Ectodermal cell (in vitro differentiated cells): ENCODE measurements around the gene SLC12A8.

Experiments
- H3K27ac ChIP-seq: 2 replicates; pipeline ENCODE4 v1.7.0; 2013; ENCODE audit warnings: mild to moderate bottlenecking, low read depth, low read length; ENCODE audit not compliant: insufficient read depth, poor library complexity, severe bottlenecking
- H3K27me3 ChIP-seq: 2 replicates; pipeline ENCODE4 v1.7.0; 2013; ENCODE audit warnings: mild to moderate bottlenecking, low read length; ENCODE audit not compliant: insufficient read depth, control insufficient read depth, poor library complexity, severe bottlenecking
- H3K36me3 ChIP-seq: one replicate; pipeline ENCODE4 v1.7.0; 2013; ENCODE audit warnings: low read length; ENCODE audit not compliant: control insufficient read depth, insufficient read depth
- H3K4me1 ChIP-seq: one replicate; pipeline ENCODE4 v1.7.0; 2013; ENCODE audit warnings: low read length; ENCODE audit not compliant: control insufficient read depth, insufficient read depth
- H3K4me3 ChIP-seq: 2 replicates; pipeline ENCODE4 v1.7.0; 2013; ENCODE audit warnings: low read depth, low read length, control low read depth; ENCODE audit not compliant: insufficient read depth
- H3K9me3 ChIP-seq: 2 replicates; pipeline ENCODE4 v1.7.0; 2013; ENCODE audit warnings: mild to moderate bottlenecking, low read length, moderate library complexity; ENCODE audit not compliant: control insufficient read depth
- WGBS, 2 experiments: methylation state at CpG; one replicate each; pipeline ENCODE4 v1.1.7; 2013; ENCODE audit warnings: missing lambda C conversion rate in 2 of 2; 5-methylcytosine and 5-hydroxymethylcytosine counted together

Gene SLC12A8

DNA sequence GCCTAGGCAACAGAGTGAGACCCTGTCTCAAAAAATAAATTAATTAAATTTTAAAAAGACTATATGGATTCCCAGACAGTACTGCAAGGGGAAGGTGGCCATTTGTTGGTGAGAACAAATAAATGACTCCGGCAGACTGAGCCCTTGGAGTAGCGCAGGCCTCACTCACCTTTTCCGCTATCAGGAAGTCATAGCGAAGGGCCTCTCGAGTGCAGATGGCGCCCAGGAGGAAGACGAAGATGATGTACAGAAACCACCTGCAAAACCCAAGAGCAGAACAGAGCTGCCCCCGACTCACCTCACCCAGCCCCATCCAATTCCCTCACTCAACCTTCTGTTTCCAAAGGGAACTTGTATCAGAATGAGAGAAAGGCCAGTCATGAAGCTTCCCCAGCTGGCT is 93.9 kb downstream of the SLC12A8 start:
- Histone ChIP-seq H3K9me3 (no peaks in the 10 kb centered on the region), H3K27me3 (peaks cover 5% of the 10 kb centered on the region), H3K36me3 (no peaks in the 10 kb centered on the region), H3K4me1 (peaks cover 52% of the 10 kb centered on the region), H3K4me3 (no peak overlapping the region), H3K27ac (no peak overlapping the region)
- WGBS, 2 experiments = 96% methylated on average over 8 of the region's 8 CpGs

DNA sequence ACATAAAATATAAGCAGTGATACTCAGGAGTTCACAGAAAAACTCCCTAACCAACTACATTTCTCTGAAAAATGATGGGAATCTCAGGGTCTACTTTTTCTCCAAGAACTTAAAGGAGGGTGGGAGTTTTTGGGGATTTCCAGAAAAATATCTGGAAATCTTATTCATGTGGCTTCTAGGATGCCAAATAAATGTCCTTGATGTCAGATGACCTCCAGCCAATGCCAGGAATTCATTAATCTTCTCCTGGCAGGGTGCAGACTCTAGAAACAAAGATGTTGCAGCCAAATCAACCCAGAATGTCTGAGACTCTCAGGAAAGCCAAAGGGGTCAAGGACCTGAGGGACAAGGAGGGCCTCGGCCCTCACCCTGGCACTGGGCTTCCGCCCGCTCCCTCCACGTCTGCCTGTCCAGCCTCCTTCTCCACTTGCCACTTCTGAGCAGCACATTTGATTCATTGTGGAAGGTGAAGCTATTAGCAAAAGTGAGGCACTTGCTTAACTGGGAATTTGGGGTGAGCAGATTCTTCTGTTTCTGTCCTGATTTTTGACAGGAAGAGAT is 94.8 kb downstream of the SLC12A8 start:
- no peaks in the 10 kb centered on the region for H3K9me3 ChIP-seq
- H3K4me3 ChIP-seq = no peak overlapping the region
- peaks cover 5% of the 10 kb centered on the region for H3K27me3 ChIP-seq
- peaks cover 52% of the 10 kb centered on the region for H3K4me1 ChIP-seq
- no peak overlapping the region for H3K27ac ChIP-seq
- H3K36me3 ChIP-seq = no peaks in the 10 kb centered on the region
- WGBS, 2 experiments = 92% methylated on average over 4 of the region's 4 CpGs

DNA sequence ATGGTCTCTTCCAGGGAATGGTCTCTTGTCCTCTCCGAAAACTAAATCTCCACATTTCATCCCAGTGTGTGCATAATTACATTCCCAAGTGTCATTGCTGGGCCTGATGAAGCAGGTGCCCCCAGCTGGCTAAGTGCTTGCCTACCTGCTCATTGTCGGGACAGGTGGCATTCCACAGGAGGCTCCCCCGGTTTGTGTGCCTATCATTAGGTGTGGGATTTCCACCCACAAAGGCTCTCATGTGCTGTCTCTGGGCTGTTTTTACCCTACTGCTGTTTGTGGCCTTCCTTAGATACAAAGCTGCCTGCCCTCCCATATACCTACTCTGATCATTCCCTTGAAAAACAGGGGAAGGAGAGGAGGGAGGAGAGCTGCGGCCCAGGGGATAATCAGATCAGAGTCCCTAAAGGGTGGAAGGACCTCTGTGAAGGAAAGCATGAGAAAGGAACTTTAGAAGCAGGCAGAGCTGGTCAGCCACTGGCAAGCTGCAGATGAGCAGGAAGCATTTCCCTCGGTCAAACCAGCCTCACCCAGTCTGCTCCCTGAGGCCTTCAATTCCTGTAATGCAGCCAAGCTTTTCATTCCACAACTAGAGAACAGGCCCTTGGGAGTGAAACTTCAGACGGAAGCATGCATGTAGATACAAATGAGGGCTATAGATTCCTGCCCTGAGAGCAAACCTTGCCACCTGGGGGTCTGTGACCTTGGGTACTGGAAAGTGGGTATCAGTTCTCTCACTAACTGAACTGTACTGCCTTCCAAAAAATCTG is 96.1 kb downstream of the SLC12A8 start:
- whole genome bisulfite sequencing, 2 experiments = 66 to 67% methylated on average over 6 of the region's 6 CpGs
- Histone ChIP-seq H3K27ac (no peak overlapping the region), H3K36me3 (no peaks in the 10 kb centered on the region), H3K4me1 (peaks cover 39% of the 10 kb centered on the region), H3K27me3 (peaks cover 5% of the 10 kb centered on the region), H3K9me3 (no peaks in the 10 kb centered on the region), H3K4me3 (no peak overlapping the region)

DNA sequence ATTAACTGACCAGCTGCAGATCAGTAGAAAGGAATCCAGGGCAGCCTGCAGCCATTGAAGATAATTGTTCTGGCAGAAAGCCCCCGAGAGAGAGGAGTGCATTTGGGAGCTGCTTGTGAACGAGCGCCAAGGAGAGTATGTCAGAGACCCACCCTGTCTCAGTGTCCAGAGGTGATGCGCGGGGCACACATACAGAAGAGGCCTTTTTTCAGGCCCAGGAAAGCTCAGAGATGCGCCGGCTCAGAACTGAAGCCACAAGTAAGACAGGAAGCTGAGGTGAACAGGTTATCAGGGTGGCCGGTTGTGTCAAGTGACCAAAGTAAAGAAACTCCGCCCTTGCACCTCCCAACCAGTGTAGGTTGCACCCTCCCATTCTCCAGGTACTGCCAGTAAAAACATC is 96.9 kb downstream of the SLC12A8 start:
- H3K27me3 ChIP-seq = peaks cover 5% of the 10 kb centered on the region
- no peaks in the 10 kb centered on the region for H3K9me3 ChIP-seq
- 80% methylated on average over 9 of the region's 9 CpGs for WGBS, 2 experiments
- no peak overlapping the region for H3K4me3 ChIP-seq
- H3K4me1 ChIP-seq = peaks cover 31% of the 10 kb centered on the region
- H3K36me3 ChIP-seq = no peaks in the 10 kb centered on the region
- no peak overlapping the region for H3K27ac ChIP-seq

DNA sequence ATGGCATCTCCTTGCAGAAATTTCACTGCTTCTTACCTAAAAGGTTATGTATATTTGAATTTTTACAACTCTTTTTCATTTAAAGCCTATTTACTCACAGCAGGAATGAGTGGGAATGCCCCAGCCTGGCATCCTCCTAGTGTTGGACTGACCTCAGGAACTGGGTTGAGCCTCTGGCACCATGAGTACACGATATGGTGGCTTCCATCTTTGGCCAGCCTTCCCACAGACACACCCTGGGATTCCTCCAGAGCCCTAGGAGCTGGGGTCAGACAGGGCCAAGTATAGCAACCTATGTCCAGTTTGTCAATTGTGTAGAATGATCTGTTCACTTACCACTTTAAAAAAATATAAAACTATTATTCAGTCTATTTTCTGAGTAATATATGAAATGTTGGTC is 99.6 kb downstream of the SLC12A8 start:
- H3K4me3 ChIP-seq = no peak overlapping the region
- no peaks in the 10 kb centered on the region for H3K27me3 ChIP-seq
- no peaks in the 10 kb centered on the region for H3K9me3 ChIP-seq
- peaks cover 15% of the 10 kb centered on the region for H3K4me1 ChIP-seq
- 84 to 89% methylated on average over 1 of the region's 1 CpG for WGBS, 2 experiments
- H3K27ac ChIP-seq = no peak overlapping the region
- no peaks in the 10 kb centered on the region for H3K36me3 ChIP-seq

DNA sequence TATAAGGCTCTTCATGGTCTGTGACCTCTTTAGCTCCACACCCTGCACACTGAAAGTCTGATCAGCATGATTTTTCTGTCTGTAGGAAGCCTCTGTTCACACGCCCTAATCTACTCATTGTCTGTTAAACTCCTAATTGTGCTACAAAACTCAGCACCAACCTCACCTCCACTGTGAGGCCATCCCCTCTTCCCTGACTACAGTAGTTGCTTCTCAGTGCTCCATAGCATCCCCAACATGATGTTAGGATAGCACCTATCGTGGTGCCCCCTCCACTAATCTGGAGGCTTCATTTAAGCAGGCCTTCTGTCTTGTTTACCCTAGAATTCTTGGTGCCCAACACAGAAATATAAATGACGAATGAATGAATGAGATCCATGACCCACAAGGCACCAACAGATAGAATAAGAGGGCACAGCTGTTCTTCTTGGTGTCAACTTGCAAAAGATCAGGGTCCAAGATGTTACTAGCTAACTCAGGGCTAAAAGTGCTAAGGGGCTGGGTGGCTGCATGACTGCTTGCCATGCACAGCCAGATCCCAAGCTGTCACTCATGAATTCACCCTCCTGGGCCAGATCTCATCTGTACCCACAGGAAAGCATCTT is 101.6 kb downstream of the SLC12A8 start:
- H3K4me3 ChIP-seq = no peak overlapping the region
- no peaks in the 10 kb centered on the region for H3K9me3 ChIP-seq
- H3K27me3 ChIP-seq = no peaks in the 10 kb centered on the region
- no peaks in the 10 kb centered on the region for H3K36me3 ChIP-seq
- no peak overlapping the region for H3K27ac ChIP-seq
- H3K4me1 ChIP-seq = peaks cover 6% of the 10 kb centered on the region
- 91% methylated on average over 3 of the region's 3 CpGs for WGBS, 2 experiments

DNA sequence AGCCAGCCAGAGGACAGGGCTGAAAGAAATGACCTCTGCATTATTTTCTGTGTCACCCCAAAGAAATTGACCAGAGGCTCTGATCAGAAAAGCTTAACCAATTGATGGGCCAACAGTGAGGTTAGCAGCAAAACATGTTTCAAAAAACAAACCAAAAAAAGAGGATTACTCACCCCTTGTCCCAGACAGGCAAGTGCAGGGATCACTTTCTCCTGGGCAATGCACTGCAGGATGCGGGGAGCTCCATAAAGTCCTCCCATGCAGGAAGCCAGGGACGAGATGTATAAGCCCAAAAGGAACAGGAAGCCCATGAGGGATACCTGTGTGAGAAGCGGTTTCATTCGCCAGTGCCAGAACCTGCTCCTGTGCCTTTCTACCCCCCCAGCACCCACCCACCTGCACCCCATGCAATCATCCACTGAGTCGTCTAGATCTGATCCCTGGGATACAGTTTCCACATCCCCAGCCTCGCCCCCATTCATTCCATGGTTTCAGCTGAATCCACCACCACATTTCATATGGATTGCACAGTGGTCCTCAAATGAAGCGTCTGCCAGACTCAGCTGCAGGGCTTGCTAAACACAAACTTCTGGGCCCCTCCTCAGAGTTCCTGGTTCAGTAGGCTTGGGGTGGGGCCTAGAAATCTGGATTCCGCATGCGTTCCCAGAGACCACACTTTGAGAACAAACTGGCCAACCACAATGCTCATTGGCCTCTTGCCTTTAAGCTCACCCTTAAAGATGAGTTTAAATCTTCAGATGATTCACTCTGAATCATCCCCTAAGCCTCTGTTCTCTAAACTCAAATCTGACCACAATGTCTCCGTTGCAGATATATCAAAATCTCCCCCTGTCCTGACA is 102.3 kb downstream of the SLC12A8 start:
- whole genome bisulfite sequencing, 2 experiments = 93 to 97% methylated on average over 10 of the region's 10 CpGs
- Histone ChIP-seq H3K4me1 (no peaks in the 10 kb centered on the region), H3K36me3 (no peaks in the 10 kb centered on the region), H3K4me3 (no peak overlapping the region), H3K27me3 (no peaks in the 10 kb centered on the region), H3K27ac (no peak overlapping the region), H3K9me3 (no peaks in the 10 kb centered on the region)

DNA sequence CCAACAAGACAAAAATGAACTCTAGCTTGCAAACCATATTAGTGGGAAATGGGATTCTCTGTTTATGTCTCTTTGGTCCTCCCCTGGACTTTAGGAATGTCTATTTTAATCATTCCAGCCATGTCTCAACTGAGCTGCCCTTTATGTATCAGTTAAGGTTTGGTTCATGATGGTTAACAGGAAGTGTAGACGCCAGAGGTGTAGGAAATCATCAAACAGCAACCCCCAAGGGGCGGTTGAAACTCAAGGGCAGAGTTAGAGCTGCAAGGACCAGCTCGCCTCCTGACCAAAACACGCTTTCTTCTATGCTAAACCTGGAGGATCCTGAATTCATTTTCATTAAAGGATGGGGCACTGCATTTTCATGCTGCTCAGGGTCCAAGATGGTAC is 103.0 kb downstream of the SLC12A8 start:
- Histone ChIP-seq H3K9me3 (no peaks in the 10 kb centered on the region), H3K27ac (no peak overlapping the region), H3K27me3 (no peaks in the 10 kb centered on the region), H3K36me3 (no peaks in the 10 kb centered on the region), H3K4me1 (no peaks in the 10 kb centered on the region), H3K4me3 (no peak overlapping the region)
- WGBS, 2 experiments = 94 to 95% methylated on average over 4 of the region's 4 CpGs

DNA sequence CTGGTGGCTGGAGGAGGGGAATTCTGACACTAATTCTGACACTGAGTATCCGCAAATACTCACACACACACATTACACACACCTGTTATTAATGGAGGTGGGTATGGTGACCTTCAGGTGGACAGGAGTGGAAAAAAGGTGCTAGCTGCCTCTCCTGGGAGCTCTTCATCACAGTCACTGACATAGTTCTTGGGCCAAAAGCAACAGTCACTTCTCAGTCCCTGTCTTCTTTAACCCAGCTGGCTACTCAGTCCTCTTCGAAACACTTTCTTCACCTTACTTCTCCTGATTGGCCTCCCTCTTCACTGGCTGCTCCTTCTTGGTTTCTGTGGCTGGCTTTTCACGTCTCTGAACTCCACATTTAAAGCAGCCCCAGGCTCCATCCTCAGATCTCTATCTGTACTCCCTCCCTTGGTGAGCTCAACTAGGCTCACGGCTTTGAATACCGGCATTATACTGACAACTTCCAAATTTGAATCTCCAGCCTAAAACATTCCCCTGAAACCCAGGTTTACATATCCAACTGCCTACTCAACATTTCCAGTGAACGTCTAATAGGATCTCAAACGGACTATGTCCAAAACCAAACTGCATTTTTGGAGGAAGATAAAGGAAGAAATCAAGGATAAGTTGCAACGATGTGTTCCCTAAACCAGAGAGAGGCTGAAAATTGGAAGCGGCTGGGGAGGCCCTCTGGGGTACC is 103.6 kb downstream of the SLC12A8 start:
- no peaks in the 10 kb centered on the region for H3K36me3 ChIP-seq
- no peak overlapping the region for H3K27ac ChIP-seq
- no peaks in the 10 kb centered on the region for H3K4me1 ChIP-seq
- no peaks in the 10 kb centered on the region for H3K9me3 ChIP-seq
- H3K27me3 ChIP-seq = no peaks in the 10 kb centered on the region
- WGBS, 2 experiments = 89 to 91% methylated on average over 8 of the region's 9 CpGs
- no peak overlapping the region for H3K4me3 ChIP-seq
